Tibial artery (tissue), 4 donors: ENCODE data around the gene CAPSL.

ENCODE experiments used
- DNase-seq, 2 donors: peaks; one replicate each; pipeline ENCODE4 v3.0.0-alpha.2; 2019
- H3K27ac ChIP-seq, 2 donors: fragments of 200-600 bp; sonication (generic) in 1 of 2; 1 replicate in 1 of 2; 2 replicates in 1 of 2; pipeline ENCODE4 v1.5.1; 2018 to 2019; ENCODE audit warnings: mild to moderate bottlenecking in 1 of 2
- H3K27me3 ChIP-seq, 2 donors: fragments of 200-600 bp; sonication (generic) in 1 of 2; one replicate each; pipeline versions ENCODE4 v1.5.1 to v1.6.0; 2016 to 2019
- H3K36me3 ChIP-seq, 3 donors: fragments of 200-600 bp; sonication (generic) in 2 of 3; one replicate each; pipeline ENCODE4 v1.5.1; 2016 to 2019; ENCODE audit warnings: mild to moderate bottlenecking in 2 of 3
- H3K4me1 ChIP-seq, 4 donors: fragments of 200-600 bp; sonication (generic) in 2 of 4; 1 replicate in 3 of 4; 2 replicates in 1 of 4; pipeline ENCODE4 v1.5.1; 2016 to 2019
- H3K4me3 ChIP-seq, 2 donors: fragments of 200-600 bp; sonication (generic) in 1 of 2; 1 replicate in 1 of 2; 2 replicates in 1 of 2; pipeline ENCODE4 v1.5.1; 2018 to 2019; ENCODE audit warnings: mild to moderate bottlenecking in 2 of 2
- H3K9me3 ChIP-seq, 3 donors: fragments of 200-600 bp; sonication (generic) in 1 of 3; one replicate each; pipeline ENCODE4 v1.5.1; 2016 to 2019
- intact Hi-C: fragments of 100-400 bp; cut with DNase I; formaldehyde crosslinking; loops from one replicate; pipeline ENCODE4 v1.15.0; 2023; ENCODE audit warnings: low total_unique reads
- TF ChIP-seq, protein P1 (sequence below), 2 experiments: fragments of 200-600 bp in 1 of 2; fragments of 450-650 bp in 1 of 2; IDR thresholded peaks; one replicate each; pipeline ENCODE4 v1.5.1; 2017 to 2019; ENCODE audit warnings: antibody characterized with exemption in 2 of 2, mild to moderate bottlenecking in 1 of 2, moderate library complexity in 1 of 2

CAPSL gene

DNA sequence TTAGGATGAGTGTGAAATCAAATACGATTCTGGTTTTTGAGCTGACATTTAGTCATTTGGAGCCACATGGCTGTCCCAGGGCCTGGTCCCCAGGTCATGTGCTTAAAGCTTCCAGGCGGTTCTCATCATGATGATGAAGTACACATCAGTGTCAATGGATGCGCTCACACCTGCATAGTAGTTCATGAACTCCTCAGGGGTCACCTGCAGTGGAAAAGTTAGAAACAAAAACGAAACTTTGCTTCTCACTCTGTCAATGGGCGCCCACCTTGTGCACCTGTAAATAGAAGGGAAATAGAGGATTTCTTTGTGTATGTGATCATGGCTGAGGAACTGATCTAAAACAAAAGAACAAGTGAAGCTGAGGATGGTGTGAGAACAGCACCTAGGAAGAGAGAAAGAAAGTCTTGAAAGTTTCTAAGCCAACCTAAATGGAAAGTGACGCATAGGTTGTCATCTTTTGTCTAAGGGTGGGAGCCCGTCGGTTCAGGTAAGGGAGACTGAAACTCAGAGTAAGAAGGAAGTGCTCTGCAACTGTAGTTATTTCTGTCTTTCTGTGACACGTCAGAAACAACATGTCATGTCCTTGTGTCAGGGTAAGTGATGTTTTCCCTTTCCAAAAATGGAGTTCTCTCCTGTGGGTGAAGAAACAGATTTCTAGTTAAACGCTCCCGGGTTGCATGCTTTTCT is 33.8 kb downstream of the CAPSL start:
- Histone ChIP-seq H3K27ac (no peak overlapping the region), H3K27me3 (no peaks in the 10 kb centered on the region), H3K4me3 (no peak overlapping the region), H3K36me3 (no peaks in the 10 kb centered on the region), H3K4me1 (no peaks in the 10 kb centered on the region), H3K9me3 (no peaks in the 10 kb centered on the region)
- intact Hi-C loops: no loop called here
- no peak for DNase-seq
- TF ChIP-seq, protein P1, sequence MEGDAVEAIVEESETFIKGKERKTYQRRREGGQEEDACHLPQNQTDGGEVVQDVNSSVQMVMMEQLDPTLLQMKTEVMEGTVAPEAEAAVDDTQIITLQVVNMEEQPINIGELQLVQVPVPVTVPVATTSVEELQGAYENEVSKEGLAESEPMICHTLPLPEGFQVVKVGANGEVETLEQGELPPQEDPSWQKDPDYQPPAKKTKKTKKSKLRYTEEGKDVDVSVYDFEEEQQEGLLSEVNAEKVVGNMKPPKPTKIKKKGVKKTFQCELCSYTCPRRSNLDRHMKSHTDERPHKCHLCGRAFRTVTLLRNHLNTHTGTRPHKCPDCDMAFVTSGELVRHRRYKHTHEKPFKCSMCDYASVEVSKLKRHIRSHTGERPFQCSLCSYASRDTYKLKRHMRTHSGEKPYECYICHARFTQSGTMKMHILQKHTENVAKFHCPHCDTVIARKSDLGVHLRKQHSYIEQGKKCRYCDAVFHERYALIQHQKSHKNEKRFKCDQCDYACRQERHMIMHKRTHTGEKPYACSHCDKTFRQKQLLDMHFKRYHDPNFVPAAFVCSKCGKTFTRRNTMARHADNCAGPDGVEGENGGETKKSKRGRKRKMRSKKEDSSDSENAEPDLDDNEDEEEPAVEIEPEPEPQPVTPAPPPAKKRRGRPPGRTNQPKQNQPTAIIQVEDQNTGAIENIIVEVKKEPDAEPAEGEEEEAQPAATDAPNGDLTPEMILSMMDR (IDR thresholded peaks at IDR 0.05): no peak

DNA sequence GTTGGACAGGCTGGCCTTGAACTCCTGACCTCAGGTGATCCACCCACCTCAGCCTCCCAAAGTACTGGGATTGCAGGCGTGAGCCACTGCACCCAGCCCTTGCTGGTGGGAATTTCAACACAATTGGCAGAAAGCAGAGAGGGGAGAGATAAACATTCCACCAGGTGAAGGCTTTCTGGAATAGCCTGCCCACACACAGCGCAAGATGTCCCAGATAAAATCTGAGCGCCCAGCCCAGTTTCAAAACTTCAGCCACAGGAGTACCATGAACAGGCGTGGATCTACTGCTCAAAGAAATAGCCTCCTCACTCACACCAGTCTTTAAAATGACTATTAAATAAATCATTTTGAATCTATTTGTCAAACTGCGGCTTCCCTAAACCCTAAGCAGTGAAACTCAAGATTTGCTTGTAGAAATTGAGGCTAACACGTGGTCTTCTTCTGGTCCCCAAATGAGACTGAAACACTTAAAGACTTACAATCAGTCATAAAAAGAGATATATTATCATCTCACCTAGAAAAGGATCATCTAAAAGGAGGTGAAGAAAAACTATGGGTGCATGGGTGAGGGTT is 34.7 kb downstream of the CAPSL start:
- no peaks in the 10 kb centered on the region for H3K4me1 ChIP-seq
- TF ChIP-seq, protein P1 (IDR thresholded peaks at IDR 0.05): no peak
- no peak overlapping the region for H3K27ac ChIP-seq
- H3K27me3 ChIP-seq: no peaks in the 10 kb centered on the region
- no peaks in the 10 kb centered on the region for H3K36me3 ChIP-seq
- intact Hi-C loops: no loop called here
- H3K4me3 ChIP-seq: no peak overlapping the region
- no peaks in the 10 kb centered on the region for H3K9me3 ChIP-seq
- DNase-seq: no peak

DNA sequence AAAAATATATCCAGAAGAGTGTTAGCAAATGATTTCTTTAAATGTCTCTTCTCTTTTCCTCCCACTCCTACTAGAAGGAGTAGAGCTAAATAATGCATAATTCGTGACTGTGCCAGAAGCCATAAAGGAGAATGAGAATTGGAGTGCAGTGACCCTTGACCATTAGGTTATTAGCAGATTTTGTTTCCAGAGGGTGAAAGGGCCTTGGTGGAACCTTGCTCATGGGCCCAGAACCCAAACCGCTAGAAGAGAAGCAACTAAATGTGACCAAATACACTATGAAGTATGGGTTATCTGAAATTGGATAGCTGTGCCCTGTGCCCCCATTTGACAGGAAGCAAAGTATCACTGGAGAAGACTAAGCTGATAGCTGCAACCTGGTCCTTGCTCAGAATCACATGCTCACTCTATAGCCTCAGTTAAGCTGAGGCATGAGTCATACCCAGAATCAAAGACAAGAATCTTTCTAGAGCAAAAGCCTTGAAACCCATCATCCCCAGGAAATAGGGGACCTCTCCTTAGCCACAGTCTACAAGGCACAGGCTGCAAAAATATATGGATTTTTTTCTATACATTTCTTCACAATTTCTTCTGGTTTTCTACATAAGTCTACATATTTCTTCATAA is 36.3 kb downstream of the CAPSL start:
- Histone ChIP-seq H3K4me3 (no peak overlapping the region), H3K4me1 (no peaks in the 10 kb centered on the region), H3K36me3 (no peaks in the 10 kb centered on the region), H3K9me3 (no peaks in the 10 kb centered on the region), H3K27ac (no peak overlapping the region), H3K27me3 (no peaks in the 10 kb centered on the region)
- DNase-seq: no peak
- TF ChIP-seq, protein P1 (IDR thresholded peaks at IDR 0.05): no peak
- intact Hi-C loops: no loop called here

DNA sequence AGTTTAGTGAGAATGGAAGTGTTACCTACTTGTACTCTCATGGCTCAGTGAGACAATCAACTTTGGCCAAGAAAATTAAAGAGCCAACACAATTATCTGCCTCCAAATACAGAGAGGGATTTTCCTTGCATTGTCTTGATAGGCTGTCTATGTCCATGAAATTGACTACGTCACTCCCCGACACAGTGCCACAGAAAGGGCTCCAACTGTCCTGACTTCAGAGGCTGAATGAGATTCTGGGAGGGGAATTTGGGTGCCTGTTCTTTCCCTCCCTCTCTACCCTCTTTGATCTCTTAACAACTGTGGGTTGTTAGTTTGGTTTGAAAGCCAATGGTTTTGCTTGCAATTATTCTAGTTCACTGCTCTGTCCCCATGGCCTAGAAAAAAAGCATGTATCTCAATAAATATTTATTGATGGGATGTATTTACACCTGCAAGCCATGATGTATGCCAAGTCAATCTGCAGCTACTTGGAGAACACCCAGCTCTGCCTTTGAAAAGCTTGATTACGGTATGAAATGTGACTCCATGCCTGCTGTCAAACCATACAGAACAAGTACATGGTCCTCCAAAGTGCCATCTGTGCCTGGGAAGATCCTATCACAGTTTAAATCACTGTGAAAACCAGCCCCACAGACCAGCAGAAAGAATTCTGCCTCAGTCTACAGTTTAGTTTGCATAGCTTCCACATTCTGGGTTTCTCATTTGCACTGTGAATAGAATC is 37.3 kb downstream of the CAPSL start:
- H3K4me1 ChIP-seq: no peaks in the 10 kb centered on the region
- no peak for DNase-seq
- TF ChIP-seq, protein P1 (IDR thresholded peaks at IDR 0.05): no peak
- H3K4me3 ChIP-seq: no peak overlapping the region
- no peaks in the 10 kb centered on the region for H3K27me3 ChIP-seq
- no peaks in the 10 kb centered on the region for H3K9me3 ChIP-seq
- intact Hi-C loops: no loop called here
- no peaks in the 10 kb centered on the region for H3K36me3 ChIP-seq
- no peak overlapping the region for H3K27ac ChIP-seq

DNA sequence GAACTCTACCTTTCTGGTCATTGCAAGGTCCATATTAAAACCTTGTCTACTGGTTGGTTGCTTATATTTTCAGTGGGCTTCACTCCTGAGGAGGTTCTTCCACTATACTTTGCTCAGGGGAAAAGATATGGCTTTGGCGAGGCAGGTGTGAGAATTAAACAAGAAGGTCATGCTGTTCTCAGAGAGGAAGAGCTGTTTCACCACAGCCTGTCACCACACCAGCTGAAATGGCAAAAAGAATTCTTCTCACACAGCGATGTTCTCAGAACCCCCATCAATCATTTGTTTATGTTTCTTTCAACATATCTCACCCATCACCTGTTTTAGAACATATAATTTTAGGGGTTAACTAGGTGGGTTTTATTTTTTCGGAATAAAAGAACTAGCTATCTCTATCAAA is 38.6 kb downstream of the CAPSL start:
- intact Hi-C loops: no loop called here
- Histone ChIP-seq H3K4me3 (no peak overlapping the region), H3K27me3 (no peaks in the 10 kb centered on the region), H3K9me3 (no peaks in the 10 kb centered on the region), H3K4me1 (no peaks in the 10 kb centered on the region), H3K27ac (no peak overlapping the region), H3K36me3 (no peaks in the 10 kb centered on the region)
- TF ChIP-seq, protein P1 (IDR thresholded peaks at IDR 0.05): no peak
- DNase-seq: no peak
